ENCODE results near the gene PRAMEF6. TPM values are rescaled to one million over a fixed set of nuclear protein-coding genes. Genes with fewer than 3 reads are reported as not detected.
"Not testable (repeated sequence)": the region's sequence is repeated elsewhere in the genome, so short reads cannot be mapped to it uniquely, and the experiment has no call there.

Gene PRAMEF6
- not detected for polyA plus RNA-seq (ENCODE audit: insufficient read length in 3 of 3)

DNA sequence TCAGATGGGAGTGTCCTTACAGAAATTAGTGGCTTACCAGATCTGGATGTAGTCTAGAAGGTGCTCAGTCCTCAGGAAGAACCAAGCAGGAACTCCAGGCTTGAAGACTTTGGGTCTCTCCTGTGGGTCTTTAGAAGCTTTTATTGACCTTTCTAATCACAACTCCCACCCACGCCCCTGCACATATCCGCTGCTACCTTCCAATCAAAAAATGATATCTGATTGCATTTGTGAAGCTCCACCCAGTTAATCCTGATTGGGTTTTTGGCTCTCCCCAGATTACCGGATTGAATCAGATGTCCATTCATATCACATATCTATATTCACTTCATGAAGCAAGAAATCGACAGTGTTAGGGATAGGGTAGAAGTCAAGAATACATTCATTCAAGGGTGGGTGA lies at the start of gene PRAMEF6:
PRAMEF6 (minus strand) TSS at position 101 of the 400 bp plus-strand sequence. CDS start 5,062 bp downstream, outside the sequence.
- not testable (repeated sequence) for DNase-seq (ENCODE audit: low read depth in 3 of 3, low spot score in 2 of 3)

DNA sequence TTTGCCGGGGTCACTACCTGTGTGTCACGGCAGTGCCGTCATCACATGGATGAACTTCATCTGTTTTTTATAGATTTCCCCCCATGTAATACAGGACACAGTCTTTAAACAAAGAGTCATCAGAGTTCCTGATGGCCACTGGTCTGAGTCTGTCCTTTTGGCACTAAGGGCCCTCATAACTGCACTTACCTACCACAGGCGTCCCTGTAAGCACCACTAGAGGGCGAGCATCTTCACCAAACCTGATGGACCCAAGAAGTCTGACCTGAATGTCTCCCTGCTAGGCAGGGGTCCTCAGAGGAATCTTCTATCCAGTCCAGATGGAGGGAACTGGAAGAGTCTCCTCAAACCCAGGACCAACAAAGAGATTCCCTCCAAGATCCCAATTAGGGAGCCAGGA lies 23.0 kb downstream of the PRAMEF6 start:
- DNase-seq (ENCODE audit: low read depth in 3 of 3, low spot score in 2 of 3): not testable (repeated sequence)

DNA sequence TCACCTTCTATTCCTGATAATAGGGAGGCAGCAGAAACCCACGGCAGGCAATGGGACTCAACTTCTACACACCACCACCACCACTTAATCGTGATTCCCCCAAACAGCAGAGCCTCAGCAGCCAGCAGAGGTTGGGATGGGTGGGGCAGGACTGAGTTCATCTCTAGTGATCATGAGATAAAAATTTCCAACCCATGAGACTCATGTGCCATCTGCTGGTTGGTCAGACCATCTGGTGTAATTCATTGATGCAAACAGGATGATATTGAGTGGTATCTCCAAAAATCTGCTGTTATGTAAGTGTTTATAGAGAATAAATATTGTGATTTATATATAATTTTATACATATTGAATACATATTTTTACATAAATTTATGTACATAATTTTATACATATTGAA lies 25.6 kb downstream of the PRAMEF6 start:
- not testable (repeated sequence) for DNase-seq (ENCODE audit: low read depth in 3 of 3, low spot score in 2 of 3)

DNA sequence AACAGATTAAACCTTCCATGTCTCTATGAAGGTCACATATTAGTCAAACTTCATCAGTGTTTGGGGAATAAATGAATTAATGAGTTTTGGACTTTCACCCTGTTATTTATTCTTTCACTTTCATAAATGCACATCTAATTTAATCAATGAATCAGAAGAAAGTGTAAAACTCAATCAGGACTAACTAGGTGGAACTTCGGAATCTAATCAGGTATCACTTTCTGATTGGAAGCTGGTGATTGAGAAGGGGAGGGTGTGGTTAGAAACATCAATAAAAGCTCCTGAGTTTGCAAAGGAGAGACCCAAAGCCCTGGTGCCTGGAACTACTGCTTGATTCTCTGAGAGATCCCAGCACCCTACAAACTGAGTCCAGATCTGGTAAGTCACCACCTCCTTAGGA lies 31.1 kb downstream of the PRAMEF6 start, which contains the start of gene PRAMEF7:
PRAMEF7 (plus strand) TSS at position 301 of the 400 bp plus-strand sequence. CDS start 1,083 bp downstream, outside the sequence.
- not testable (repeated sequence) for DNase-seq (ENCODE audit: low read depth in 3 of 3, low spot score in 2 of 3)

DNA sequence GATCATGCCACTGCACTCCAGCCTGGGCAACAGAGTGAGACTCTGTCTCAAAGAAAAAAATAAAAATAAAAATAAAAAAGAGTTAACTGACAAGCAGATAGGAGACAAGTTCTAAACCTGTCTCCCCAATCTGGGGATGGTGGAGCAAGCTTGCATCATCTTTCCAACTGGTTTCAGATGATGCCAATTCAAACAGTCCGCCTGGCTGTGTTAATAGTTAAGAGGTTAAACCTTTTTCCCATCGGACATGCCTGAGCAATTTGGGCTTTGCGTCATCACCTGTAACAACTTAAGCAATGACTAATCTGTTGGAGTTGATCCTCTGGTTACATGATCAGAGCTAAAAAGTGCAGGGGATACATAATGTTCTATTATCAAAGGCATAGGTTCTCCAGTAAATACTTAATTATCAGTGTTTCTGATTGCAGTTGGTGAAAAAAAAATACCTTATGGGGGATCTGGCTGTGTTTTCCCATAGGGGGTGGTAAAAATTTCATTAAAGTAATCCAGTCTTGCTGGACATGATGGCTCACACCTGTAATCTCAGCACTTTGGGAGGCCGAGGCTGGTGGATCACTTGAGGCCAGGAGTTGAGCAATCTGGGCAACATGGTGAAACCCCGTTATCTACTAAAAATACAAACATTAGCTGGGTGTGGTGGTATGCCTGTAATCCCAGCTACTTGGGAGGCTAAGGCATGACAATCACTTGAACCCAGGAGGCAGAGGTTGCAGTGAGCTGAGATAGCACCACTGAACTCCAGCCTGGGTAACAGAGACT lies 43.4 kb downstream of the PRAMEF6 start:
- DNase-seq (ENCODE audit: low read depth in 3 of 3, low spot score in 2 of 3): not testable (repeated sequence)

DNA sequence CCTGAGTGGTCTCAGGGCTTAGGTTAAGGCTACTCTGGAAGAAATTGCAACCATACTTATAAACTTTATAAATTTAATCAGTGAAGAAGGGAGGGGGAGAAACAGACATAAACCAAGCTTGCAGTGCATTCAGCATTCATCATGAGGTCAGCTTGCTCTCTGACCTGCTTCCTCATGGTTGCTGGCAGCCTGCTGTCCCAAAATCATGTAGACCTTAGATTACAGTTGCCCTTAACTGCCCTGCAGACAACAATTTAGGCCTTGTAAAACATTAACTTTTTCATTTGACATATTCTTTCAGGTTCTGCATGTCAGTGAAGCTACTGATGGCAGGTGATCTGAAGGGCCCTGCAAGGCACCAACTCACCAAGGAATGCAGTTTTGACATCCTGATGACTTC lies 48.2 kb downstream of the PRAMEF6 start:
- not testable (repeated sequence) for DNase-seq (ENCODE audit: low read depth in 3 of 3, low spot score in 2 of 3)

DNA sequence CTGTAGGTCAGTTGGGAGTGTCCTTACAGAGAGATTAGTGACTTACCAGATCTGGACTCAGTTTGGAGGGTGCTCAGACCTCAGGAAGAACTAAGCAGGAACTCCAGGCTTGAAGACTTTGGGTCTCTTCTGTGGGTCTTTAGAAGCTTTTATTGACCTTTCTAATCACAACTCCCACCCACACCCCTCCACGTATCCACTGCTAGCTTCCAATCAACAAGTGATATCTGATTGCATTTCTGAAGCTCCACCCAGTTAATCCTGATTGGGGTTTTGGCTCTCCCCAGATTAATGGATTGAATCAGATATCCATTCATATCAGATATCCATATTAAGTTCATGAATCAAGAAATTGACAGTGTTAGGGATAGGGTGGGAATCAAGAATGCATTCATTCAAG lies 49.2 kb downstream of the PRAMEF6 start, which contains the start of gene PRAMEF10:
PRAMEF10 (minus strand) TSS at position 101 of the 400 bp plus-strand sequence. CDS start 2,423 bp downstream, outside the sequence.
- not testable (repeated sequence) for DNase-seq (ENCODE audit: low read depth in 3 of 3, low spot score in 2 of 3)

Other genes with a start within 250 kb of the PRAMEF6 start
- gene AADACL3, start 231.5 kb downstream of the PRAMEF6 start, polyA plus RNA-seq (ENCODE audit: insufficient read length in 3 of 3): not detected
- 1 to 10 TPM in 2 of 3 donors, under 1 TPM in 1; 0.82 to 1.5 (median 1.3) TPM for gene CFAP107, start 201.4 kb downstream of the PRAMEF6 start, polyA plus RNA-seq (ENCODE audit: insufficient read length in 3 of 3)
- not detected for gene PRAMEF12, start 173.8 kb downstream of the PRAMEF6 start, polyA plus RNA-seq (ENCODE audit: insufficient read length in 3 of 3)
- not detected for gene PRAMEF1, start 156.2 kb downstream of the PRAMEF6 start, polyA plus RNA-seq (ENCODE audit: insufficient read length in 3 of 3)
- gene PRAMEF11, start 116.2 kb downstream of the PRAMEF6 start, polyA plus RNA-seq (ENCODE audit: insufficient read length in 3 of 3): not detected
- gene HNRNPCL1, start 98.9 kb downstream of the PRAMEF6 start, polyA plus RNA-seq (ENCODE audit: insufficient read length in 3 of 3): under 1 TPM in 2 of 3 donors, not detected in 1; 0.17 to 0.23 TPM
- not detected for gene PRAMEF2, start 90.5 kb downstream of the PRAMEF6 start, polyA plus RNA-seq (ENCODE audit: insufficient read length in 3 of 3)
- not detected for gene PRAMEF4, start 61.4 kb downstream of the PRAMEF6 start, polyA plus RNA-seq (ENCODE audit: insufficient read length in 3 of 3)
- not detected for gene PRAMEF10, start 49.3 kb downstream of the PRAMEF6 start, polyA plus RNA-seq (ENCODE audit: insufficient read length in 3 of 3)
- not detected for gene PRAMEF7, start 31.0 kb downstream of the PRAMEF6 start, polyA plus RNA-seq (ENCODE audit: insufficient read length in 3 of 3)
- not detected for gene PRAMEF27, start 109.0 kb upstream of the PRAMEF6 start, polyA plus RNA-seq (ENCODE audit: insufficient read length in 3 of 3)
- gene HNRNPCL3, start 113.2 kb upstream of the PRAMEF6 start, polyA plus RNA-seq (ENCODE audit: insufficient read length in 3 of 3): not detected
- not detected for gene PRAMEF25, start 123.2 kb upstream of the PRAMEF6 start, polyA plus RNA-seq (ENCODE audit: insufficient read length in 3 of 3)
- under 1 TPM; 0.31 to 0.46 (median 0.39) TPM for gene HNRNPCL2, start 169.3 kb upstream of the PRAMEF6 start, polyA plus RNA-seq (ENCODE audit: insufficient read length in 3 of 3)
- gene PRAMEF26, start 208.4 kb upstream of the PRAMEF6 start, polyA plus RNA-seq (ENCODE audit: insufficient read length in 3 of 3): not detected
- gene HNRNPCL4, start 218.1 kb upstream of the PRAMEF6 start, polyA plus RNA-seq (ENCODE audit: insufficient read length in 3 of 3): under 1 TPM in 1 of 3 donors, not detected in 2; 0.21 TPM
- not detected for gene PRAMEF9, start 224.3 kb upstream of the PRAMEF6 start, polyA plus RNA-seq (ENCODE audit: insufficient read length in 3 of 3)

All from right renal cortex interstitium (tissue), 3 donors.